ENCODE measurements around the gene RBM26.
"Not testable (repeated sequence)": the region's sequence is repeated elsewhere in the genome, so short reads cannot be mapped to it uniquely, and the experiment has no call there.

The RBM26 gene

DNA sequence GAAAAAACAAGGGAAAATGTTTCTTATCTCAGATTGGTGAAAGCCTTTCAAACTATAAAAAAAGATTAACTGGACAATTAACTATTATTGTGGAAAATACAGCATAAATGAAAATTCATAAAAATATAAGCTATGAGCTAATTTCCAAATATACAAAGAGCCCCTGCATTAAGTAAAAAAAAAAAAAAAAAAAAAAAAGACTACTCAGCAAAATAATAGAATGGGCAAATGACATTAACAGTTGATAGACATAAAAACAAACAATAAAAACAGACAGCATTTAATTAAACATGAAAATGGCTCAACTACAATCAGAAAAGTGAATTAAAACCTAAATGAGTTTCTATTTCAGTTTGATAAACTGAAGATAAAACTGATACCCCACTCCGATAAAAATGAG, 77.5 kb downstream of the RBM26 start:
- DNase-seq: no peak

DNA sequence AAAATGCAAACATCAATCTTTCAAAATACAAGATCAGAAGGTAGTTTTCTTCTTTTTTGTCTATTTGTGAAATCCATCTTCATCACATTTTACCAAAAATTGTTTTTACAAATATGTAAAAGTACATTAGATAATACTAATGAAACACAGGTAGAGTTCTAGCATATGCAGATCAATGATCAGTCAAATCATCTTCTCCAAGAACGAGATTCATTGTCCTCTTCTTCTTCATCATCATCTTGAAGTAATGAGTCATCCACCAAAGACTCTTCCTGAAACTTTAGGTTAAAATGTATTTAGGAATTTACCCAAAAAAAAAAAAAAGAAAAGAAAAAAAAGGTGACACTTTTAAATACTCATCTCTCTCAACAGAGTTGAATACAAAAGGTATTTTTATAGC, 85.6 kb downstream of the RBM26 start:
- DNase-seq: no peak

DNA sequence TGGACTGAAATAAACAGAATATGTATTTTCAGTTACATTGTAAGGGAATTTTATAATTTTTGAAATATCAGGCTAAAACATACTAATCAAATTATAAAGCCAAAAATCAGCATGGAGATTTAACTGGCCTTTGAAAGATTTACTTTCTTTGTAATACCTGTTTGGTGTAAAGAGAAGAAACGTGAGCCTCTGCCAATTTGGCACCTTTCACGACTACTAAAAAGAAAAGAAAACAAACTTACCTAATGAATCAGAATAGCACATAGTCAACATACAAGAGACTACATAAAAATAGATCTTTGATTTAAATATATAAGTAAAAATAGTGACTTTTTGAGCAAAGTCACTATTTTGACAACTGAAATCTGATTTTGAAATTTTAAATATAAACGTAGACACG, 87.4 kb downstream of the RBM26 start:
- no peak for DNase-seq

- no peak for DNase-seq
Measured at GRCh38 chr13:79317856-79318255, 88.2 kb downstream of the RBM26 start.

GRCh38 chr13:79314652-79315051, 91.4 kb downstream of the RBM26 start:
- DNase-seq: no peak

DNA sequence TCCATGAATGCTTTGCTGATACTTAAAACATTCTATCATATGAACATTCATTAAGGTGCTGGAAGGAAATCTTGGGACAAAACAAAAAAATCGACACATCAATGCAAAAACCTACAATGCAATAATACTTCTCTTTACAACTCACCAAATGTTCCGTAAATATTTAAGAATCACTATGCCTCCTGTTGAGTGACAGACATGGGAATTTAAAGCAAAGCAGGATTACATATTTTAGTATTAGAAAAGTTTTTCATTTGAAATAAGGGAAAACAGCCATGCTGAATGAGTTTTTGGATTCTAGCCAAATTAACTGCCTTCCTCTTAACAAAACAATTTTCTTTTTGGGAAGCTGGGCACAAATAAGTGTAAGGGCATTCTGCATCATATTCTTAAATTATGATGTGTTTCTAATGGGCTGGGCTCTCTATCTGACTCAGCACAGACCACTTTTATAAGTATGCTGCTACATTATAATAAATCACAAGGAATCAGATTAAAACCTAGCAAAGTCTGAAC, 93.7 kb downstream of the RBM26 start:
- DNase-seq: no peak

- DNase-seq: no peak
Measured at GRCh38 chr13:79311386-79311785, 94.7 kb downstream of the RBM26 start.

DNA sequence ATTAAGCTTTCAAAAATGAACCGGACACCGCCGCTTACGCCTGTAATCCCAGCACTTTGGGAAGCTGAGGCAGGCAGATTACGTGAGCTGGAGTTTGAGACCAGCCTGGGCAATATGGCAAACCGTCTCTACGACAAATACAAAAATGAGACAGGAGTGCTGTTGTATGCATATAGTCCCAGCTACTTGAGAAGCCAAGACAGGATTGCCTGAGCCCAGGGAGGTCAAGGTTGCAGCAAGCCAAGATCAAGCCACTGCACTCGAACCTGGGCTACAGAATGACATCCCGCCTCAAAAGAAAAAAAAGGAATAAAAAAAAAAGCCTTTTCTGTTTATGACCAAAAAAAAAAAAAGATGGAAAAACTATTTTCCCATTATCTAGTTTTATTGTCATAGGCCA, 96.4 kb downstream of the RBM26 start:
- DNase-seq: no peak

GRCh38 chr13:79307866-79308298, 98.2 kb downstream of the RBM26 start:
- no peak for DNase-seq

- DNase-seq: no peak
Measured at GRCh38 chr13:79307433-79307861, 98.6 kb downstream of the RBM26 start.

DNA sequence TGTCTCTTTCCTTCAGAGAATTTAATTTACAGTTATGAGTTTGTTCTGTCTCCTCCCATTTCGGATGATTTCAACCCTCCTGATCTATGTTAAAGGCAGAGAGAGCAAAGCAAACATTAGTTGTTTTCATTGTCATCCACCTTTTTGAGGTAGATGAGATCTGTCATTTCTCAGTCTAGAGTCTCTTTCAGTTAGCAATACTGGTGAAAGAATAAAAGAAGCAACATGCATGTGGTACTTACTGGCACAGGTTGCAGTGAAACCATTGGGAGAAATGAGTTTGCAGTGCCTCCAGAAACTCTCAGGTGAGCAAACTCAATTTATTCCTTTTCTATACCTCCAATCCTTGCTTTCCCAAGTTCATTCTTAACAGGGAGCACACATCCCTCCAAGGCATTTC, 99.4 kb downstream of the RBM26 start:
- no peak for DNase-seq

DNA sequence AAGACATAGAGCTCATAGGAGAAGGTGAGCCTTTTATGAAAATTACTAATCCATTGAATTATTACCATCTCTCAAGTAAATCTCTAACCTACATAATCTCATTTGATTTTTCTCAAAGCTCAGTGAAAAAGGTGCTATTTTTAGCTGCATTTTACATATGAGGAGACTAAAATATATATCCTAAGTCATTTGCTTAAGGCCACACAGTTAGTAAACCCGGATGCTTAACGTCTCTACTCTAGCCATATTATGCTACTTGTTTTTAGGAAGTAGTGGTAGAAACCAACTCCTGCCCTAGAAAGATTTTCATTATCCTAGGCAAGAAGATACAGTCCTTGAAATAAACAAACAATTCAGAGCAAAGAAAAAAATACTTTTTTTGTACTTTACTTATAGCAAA, 108.9 kb downstream of the RBM26 start:
- DNase-seq: no peak

GRCh38 chr13:79295906-79296706, 109.9 kb downstream of the RBM26 start:
- DNase-seq: no peak

- DNase-seq: no peak
Measured at GRCh38 chr13:79290595-79291244, 115.3 kb downstream of the RBM26 start.

DNA sequence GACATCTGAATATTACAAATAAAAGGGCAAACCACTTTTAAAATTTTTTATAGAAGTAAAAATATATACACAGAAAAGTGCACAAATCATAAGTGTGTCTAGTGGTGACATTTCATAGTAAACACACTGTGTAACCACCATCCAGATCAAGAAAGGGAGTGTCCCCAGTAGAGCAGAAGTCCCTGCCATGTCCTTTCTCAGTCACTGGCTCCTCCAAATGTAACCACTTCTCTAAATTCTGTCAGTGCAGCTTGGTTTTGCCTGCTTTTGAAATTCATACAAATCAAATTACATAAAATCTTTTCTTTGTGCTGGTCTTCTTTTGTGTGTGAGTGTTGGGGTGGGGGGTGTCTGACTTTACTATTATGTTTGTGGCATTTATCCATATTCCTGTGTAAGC, 116.5 kb downstream of the RBM26 start:
- DNase-seq: no peak

DNA sequence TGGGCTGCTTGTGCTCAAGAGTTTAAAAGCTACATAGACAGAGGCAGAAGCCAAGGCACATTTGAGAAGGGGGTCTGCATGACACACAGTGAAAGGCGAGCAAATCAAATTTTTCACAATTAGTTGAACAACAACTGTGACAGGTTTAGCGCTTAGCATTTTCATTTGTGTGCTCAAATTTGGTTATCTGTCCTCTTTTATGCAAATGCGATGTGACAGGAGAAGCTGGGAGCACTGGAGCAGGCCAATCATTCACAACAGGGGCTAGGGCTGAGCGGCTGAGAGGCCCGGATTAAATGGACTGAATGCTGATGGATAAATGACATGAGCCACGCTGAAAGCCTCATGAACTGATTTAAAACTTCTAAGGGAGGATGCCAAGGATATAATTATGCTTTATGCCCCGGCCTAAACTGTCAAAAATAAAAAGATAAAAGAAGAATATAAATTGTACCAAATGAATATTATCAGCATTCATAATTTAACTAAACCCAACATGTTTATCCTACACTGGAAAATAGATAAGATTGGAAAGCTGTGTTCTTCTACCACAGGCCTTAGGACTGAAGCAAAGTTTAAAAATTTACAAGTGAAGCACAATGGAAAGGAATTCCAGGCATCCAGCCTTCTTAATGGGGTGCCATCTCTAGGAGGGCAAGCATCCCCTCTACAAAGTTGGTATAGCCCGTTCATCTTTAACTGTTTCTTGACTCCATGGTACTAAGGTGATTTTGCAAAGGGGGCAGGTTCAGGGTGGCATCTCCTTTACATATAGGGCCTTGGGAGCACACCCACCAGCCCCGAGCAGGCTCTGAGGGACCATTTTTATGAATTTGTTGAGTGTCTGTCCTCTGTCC, 117.9 kb downstream of the RBM26 start:
- DNase-seq: no peak

DNA sequence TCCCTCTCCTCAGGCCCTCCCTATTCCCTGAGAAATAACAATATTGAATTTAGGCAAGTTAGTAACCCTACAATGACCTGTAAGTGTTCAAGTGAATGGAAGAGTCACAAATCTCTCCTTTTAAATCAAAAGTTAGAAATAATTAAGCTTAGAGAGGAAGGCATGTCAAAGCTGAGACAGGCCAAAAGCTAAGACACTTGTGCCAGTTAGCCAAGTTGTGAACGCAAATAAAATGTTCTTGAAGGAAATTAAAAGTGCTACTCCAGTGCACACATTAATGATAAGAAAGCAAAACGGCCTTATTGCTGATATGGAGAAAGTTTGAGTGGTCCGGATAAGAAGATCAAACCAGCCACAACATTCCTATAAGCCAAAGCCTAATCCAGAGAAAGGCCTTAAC, 120.9 kb downstream of the RBM26 start:
- no peak for DNase-seq

DNA sequence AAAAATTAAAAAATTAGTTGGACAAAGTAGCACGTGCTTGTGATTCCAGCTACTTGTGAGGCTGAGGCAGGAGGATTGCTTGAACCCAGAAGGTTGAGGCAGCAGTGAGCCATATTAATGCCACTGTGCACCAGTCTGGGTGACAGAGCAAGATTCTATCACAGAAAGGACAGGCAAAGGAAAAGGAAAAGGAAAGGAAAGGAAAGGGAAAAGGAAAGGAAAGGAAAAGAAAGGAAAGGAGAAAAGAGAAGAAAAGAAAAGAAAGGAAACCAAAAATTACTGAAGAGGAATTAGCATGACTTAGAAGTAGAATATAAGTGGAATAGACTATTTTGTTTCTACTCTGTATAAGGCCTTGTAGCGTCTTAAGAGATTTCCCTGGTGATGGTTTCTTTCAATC, 122.3 kb downstream of the RBM26 start:
- DNase-seq: no peak

- no peak for DNase-seq
Measured at GRCh38 chr13:79282976-79283375, 123.1 kb downstream of the RBM26 start.

- DNase-seq: no peak
Measured at GRCh38 chr13:79282508-79282907, 123.5 kb downstream of the RBM26 start.

- DNase-seq: no peak
Measured at GRCh38 chr13:79281339-79281747, 124.7 kb downstream of the RBM26 start.

GRCh38 chr13:79279735-79280134, 126.3 kb downstream of the RBM26 start:
- DNase-seq: not testable (repeated sequence)

DNA sequence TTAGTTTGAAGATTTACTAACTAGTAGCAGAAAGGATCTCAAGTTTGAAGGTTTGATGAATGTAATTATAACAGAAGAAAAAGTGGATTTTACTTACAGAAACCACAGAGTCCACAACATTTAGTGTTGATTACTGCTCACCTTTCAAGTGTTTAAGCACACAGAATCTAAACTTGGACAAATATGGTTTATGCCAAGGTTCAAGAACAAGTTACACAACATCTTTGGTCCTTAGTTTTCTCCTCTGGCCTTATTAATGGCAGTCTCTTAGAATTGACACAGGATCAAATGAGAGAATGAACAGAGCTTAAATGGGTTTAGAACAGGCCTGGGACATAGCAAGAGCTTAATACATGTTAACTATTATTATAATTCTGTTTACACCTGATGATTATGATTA, 133.0 kb downstream of the RBM26 start:
- no peak for DNase-seq

Measured in NCI-H446 treated with DMSO at 0.1 percent for 48 hours (cell line).